ENCODE results near the gene KRTAP10-7. TPM values are rescaled to one million over a fixed set of nuclear protein-coding genes. Genes with fewer than 3 reads are reported as not detected.
"Not testable (repeated sequence)": the region's sequence is repeated elsewhere in the genome, so short reads cannot be mapped to it uniquely, and the experiment has no call there.

KRTAP10-7 gene
- total RNA-seq, 1 experiment from 2014 or later: not detected

GRCh38 chr21:44574457-44575306, 25.7 kb upstream of the KRTAP10-7 start:
- H3K4me2 ChIP-seq (ENCODE audit: low read depth, low read length, poor library complexity, severe bottlenecking): no peak overlapping the region

DNA sequence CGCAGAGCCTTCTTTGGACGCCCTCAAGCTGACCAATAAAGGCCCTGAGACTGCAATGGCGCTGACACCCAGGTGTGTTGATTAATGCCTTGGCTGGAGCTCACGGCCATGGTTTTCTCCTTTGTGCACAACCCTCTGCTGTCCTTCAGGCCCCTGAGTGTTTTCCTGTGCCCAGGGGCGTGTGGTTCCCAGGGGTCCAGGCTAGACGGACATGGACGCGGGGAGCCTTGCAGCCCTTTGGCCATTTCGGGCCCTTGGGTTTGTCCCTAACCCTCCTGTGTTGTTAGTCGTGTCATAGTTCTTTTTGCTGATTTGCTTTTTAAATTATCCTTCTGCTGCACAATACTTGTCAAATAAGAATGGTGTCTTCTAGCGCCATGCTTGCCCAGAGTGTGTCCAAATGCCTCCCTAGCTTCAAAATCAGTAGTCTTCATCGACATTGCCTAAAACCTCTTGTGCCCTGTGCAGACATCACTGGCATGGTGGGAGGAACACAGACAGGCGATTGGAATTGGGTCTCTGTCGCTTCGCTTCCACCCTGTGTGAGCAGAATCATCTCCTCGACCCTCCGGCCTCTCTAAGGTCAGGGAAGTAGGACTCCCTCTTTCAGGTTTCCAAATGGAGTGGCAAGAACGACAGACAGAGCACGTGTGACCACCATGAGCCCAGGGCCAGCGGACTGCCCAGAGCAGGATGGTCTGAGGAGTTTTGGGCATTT, 24.9 kb upstream of the KRTAP10-7 start:
- H3K4me3 ChIP-seq (ENCODE audit: low read length): no peak overlapping the region
- H3K27me3 ChIP-seq (ENCODE audit: low read length): no peaks in the 10 kb centered on the region
- no peak for DNase-seq
- H4K20me1 ChIP-seq (ENCODE audit: insufficient read depth, low read depth, low read length): no peaks in the 10 kb centered on the region
- no peaks in the 10 kb centered on the region for H3K4me1 ChIP-seq (ENCODE audit: low read length)
- no peak overlapping the region for H3K27ac ChIP-seq (ENCODE audit: low read length)
- no peaks in the 10 kb centered on the region for H3K79me2 ChIP-seq (ENCODE audit: low read length)
- no peaks in the 10 kb centered on the region for H3K9me3 ChIP-seq (ENCODE audit: low read length)
- no peak overlapping the region for H3K9ac ChIP-seq (ENCODE audit: low read length)
- H3K9me2 ChIP-seq (replicated peaks; ENCODE audit: insufficient read depth, low read length): no peaks in the 10 kb centered on the region
- H3K36me3 ChIP-seq (ENCODE audit: insufficient read depth, low read length): no peaks in the 10 kb centered on the region
- H2AFZ ChIP-seq (ENCODE audit: low read length): no peak overlapping the region
- H3K4me2 ChIP-seq (ENCODE audit: low read depth, low read length, poor library complexity, severe bottlenecking): no peak overlapping the region

More at GRCh38 chr21:44574457-44575306, 25.7 kb upstream of the KRTAP10-7 start:
- Histone ChIP-seq H4K20me1 (ENCODE audit: insufficient read depth, low read depth, low read length) (no peaks in the 10 kb centered on the region), H3K4me1 (ENCODE audit: low read length) (no peaks in the 10 kb centered on the region), H3K36me3 (ENCODE audit: insufficient read depth, low read length) (no peaks in the 10 kb centered on the region), H2AFZ (ENCODE audit: low read length) (no peak overlapping the region), H3K27ac (ENCODE audit: low read length) (no peak overlapping the region), H3K27me3 (ENCODE audit: low read length) (no peaks in the 10 kb centered on the region), H3K9ac (ENCODE audit: low read length) (no peak overlapping the region), H3K79me2 (ENCODE audit: low read length) (no peaks in the 10 kb centered on the region), H3K9me3 (ENCODE audit: low read length) (no peaks in the 10 kb centered on the region), H3K4me3 (ENCODE audit: low read length) (no peak overlapping the region), H3K9me2 (replicated peaks; ENCODE audit: insufficient read depth, low read length) (no peaks in the 10 kb centered on the region)
- DNase-seq: no peak

- no peaks in the 10 kb centered on the region for H3K9me2 ChIP-seq (replicated peaks; ENCODE audit: insufficient read depth, low read length)
- no peaks in the 10 kb centered on the region for H4K20me1 ChIP-seq (ENCODE audit: insufficient read depth, low read depth, low read length)
- no peak for DNase-seq
- no peaks in the 10 kb centered on the region for H3K79me2 ChIP-seq (ENCODE audit: low read length)
- no peaks in the 10 kb centered on the region for H3K4me1 ChIP-seq (ENCODE audit: low read length)
- no peak overlapping the region for H3K27ac ChIP-seq (ENCODE audit: low read length)
- H3K36me3 ChIP-seq (ENCODE audit: insufficient read depth, low read length): no peaks in the 10 kb centered on the region
- no peak overlapping the region for H2AFZ ChIP-seq (ENCODE audit: low read length)
- no peak overlapping the region for H3K4me2 ChIP-seq (ENCODE audit: low read depth, low read length, poor library complexity, severe bottlenecking)
- H3K27me3 ChIP-seq (ENCODE audit: low read length): no peaks in the 10 kb centered on the region
- H3K9ac ChIP-seq (ENCODE audit: low read length): no peak overlapping the region
- H3K4me3 ChIP-seq (ENCODE audit: low read length): no peak overlapping the region
- H3K9me3 ChIP-seq (ENCODE audit: low read length): no peaks in the 10 kb centered on the region
These were observed 24.4 kb upstream of the KRTAP10-7 start for GRCh38 chr21:44576025-44576420.

DNA sequence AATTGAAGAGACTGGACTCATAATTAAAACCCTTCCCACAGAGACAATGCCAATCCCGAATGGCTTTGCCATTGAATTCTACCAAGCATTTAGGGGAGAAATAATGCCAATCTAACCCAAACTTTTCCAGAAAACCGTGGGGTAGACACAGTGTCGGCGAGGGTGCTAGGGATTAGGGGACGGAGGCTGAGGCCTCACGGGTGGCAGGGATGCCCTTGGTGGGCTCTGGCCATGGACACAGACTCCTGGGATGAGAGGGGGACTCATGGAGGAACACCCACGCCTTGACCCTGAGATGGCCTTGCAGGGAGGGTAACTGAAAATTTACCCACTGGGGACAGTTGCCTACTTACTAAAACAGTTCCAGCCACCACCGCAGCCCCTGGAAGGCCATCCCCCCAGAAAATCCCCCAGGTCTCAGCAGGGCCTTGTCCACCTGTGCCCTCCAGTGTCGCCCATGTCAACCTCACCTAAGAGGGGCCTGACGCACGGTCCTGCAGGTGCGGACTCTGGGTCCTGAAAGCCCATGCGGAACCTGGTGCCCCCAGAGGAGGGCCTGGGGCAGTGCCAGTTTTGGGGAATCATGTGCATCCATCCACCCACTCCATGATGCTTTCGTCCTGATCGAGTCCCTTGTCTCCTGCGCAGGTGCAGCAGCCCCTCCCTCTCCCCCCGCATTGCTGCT, 21.9 kb upstream of the KRTAP10-7 start:
- H3K79me2 ChIP-seq (ENCODE audit: low read length): no peaks in the 10 kb centered on the region
- H3K9me3 ChIP-seq (ENCODE audit: low read length): no peaks in the 10 kb centered on the region
- H3K27ac ChIP-seq (ENCODE audit: low read length): no peak overlapping the region
- no peaks in the 10 kb centered on the region for H3K4me1 ChIP-seq (ENCODE audit: low read length)
- no peaks in the 10 kb centered on the region for H3K27me3 ChIP-seq (ENCODE audit: low read length)
- H3K4me2 ChIP-seq (ENCODE audit: low read depth, low read length, poor library complexity, severe bottlenecking): no peak overlapping the region
- no peak overlapping the region for H2AFZ ChIP-seq (ENCODE audit: low read length)
- H3K9ac ChIP-seq (ENCODE audit: low read length): no peak overlapping the region
- no peak for DNase-seq
- no peaks in the 10 kb centered on the region for H3K36me3 ChIP-seq (ENCODE audit: insufficient read depth, low read length)
- H4K20me1 ChIP-seq (ENCODE audit: insufficient read depth, low read depth, low read length): no peaks in the 10 kb centered on the region
- no peaks in the 10 kb centered on the region for H3K9me2 ChIP-seq (replicated peaks; ENCODE audit: insufficient read depth, low read length)
- H3K4me3 ChIP-seq (ENCODE audit: low read length): no peak overlapping the region

DNA sequence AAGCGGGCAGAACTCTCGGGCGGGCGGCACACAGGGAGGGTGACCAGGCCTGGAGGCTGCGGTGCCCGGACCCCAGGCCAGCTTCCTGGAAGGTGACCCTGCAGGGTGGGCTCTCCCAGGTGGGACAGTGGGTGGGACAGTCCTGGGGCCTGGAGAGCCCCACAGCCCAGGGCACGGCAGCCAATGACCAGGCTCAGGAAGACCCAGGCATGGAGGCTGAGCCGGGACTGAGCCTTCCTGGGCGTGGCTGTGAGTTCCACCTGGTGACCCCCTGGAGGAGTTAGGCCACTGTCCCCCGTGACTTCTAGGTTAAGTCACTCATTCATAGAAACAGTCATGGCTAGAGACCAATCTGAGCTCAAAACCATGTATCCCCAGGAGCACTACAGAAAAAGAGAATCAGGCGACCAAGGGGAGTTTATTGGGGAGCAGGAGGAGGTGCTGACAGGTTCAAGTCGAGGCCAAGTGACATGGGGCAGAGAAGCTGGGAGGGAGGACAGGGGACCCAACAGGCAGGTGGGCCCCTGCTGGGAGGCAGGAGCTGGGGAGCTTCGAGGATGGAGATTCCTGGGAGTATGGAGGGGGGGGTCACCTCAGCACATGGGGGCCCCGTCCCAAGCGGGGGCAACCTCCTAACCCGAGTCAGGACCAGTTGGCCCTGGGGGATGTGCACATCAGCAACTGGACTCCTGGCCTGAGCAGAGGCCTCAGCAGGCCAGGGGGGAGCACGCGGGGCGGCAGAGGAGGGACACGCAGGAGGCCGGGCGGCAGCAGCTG, 21.2 kb upstream of the KRTAP10-7 start:
- no peaks in the 10 kb centered on the region for H3K9me2 ChIP-seq (replicated peaks; ENCODE audit: insufficient read depth, low read length)
- no peak for DNase-seq
- no peak overlapping the region for H3K4me2 ChIP-seq (ENCODE audit: low read depth, low read length, poor library complexity, severe bottlenecking)
- no peak overlapping the region for H3K4me3 ChIP-seq (ENCODE audit: low read length)
- H4K20me1 ChIP-seq (ENCODE audit: insufficient read depth, low read depth, low read length): no peaks in the 10 kb centered on the region
- H2AFZ ChIP-seq (ENCODE audit: low read length): no peak overlapping the region
- H3K36me3 ChIP-seq (ENCODE audit: insufficient read depth, low read length): no peaks in the 10 kb centered on the region
- no peaks in the 10 kb centered on the region for H3K27me3 ChIP-seq (ENCODE audit: low read length)
- no peak overlapping the region for H3K9ac ChIP-seq (ENCODE audit: low read length)
- H3K9me3 ChIP-seq (ENCODE audit: low read length): no peaks in the 10 kb centered on the region
- no peaks in the 10 kb centered on the region for H3K79me2 ChIP-seq (ENCODE audit: low read length)
- no peaks in the 10 kb centered on the region for H3K4me1 ChIP-seq (ENCODE audit: low read length)
- H3K27ac ChIP-seq (ENCODE audit: low read length): no peak overlapping the region

DNA sequence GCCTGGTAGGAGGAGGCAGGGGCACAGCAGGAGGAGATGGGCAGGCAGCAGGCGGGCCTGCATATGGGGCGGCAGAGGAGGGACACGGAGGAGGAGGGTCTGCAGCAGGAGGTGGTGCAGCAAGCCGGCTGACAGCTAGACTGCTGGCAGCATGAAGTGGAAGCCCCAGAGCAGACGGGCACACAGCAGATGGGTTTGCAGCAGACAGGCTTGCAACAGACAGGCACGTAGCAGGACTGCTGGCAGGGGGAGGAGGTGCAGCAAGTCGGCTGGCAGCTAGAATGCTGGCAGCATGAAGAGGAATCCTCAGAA, 20.6 kb upstream of the KRTAP10-7 start:
- Histone ChIP-seq H3K27ac (ENCODE audit: low read length) (no peak overlapping the region), H3K4me1 (ENCODE audit: low read length) (no peaks in the 10 kb centered on the region)
- no peak for DNase-seq

DNA sequence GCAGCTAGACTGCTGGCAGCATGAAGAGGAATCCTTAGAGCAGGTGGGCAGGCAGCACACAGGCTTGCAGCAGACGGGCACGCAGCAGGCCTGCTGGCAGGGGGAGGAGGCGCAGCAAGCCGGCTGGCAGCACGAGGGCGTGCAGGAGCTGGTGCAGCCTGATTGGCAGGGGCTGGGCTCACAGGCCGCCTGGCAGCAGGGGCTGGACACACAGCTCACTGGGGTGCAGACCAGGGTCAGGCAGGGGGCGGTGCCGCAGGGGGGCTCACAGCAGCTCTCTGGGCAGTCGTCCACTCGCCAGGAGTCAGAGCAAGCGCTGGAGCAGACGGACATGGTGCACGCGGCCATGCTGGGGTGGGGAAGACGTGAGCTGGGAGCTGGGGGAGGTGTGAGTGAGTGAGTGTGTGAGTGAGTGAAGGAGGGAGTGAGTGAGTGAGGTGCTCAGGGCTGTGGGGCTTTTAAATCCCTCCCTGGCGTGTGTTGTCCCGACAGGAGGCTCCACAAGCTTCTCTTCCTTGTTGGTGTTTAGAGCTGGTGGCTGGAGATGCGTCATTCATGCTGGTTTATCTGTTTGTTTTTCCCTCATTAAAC, 20.1 kb upstream of the KRTAP10-7 start, which contains the start of gene KRTAP10-5:
TSS of gene KRTAP10-5 (minus strand) at position 374 of the 591 bp plus-strand sequence. CDS start at position 348, 26 bp downstream.
- H3K9me2 ChIP-seq (replicated peaks; ENCODE audit: insufficient read depth, low read length); H3K4me1 ChIP-seq (ENCODE audit: low read length); H3K4me3 ChIP-seq (ENCODE audit: low read length); H3K36me3 ChIP-seq (ENCODE audit: insufficient read depth, low read length); H3K9ac ChIP-seq (ENCODE audit: low read length); H3K27me3 ChIP-seq (ENCODE audit: low read length); H3K79me2 ChIP-seq (ENCODE audit: low read length); H4K20me1 ChIP-seq (ENCODE audit: insufficient read depth, low read depth, low read length); H2AFZ ChIP-seq (ENCODE audit: low read length); H3K9me3 ChIP-seq (ENCODE audit: low read length); H3K27ac ChIP-seq (ENCODE audit: low read length); H3K4me2 ChIP-seq (ENCODE audit: low read depth, low read length, poor library complexity, severe bottlenecking); DNase-seq: not testable (repeated sequence)

More for the DNA sequence above, 20.6 kb upstream of the KRTAP10-7 start:
- no peaks in the 10 kb centered on the region for H4K20me1 ChIP-seq (ENCODE audit: insufficient read depth, low read depth, low read length)
- no peaks in the 10 kb centered on the region for H3K36me3 ChIP-seq (ENCODE audit: insufficient read depth, low read length)
- no peak overlapping the region for H3K4me3 ChIP-seq (ENCODE audit: low read length)
- no peak overlapping the region for H3K4me2 ChIP-seq (ENCODE audit: low read depth, low read length, poor library complexity, severe bottlenecking)
- no peaks in the 10 kb centered on the region for H3K79me2 ChIP-seq (ENCODE audit: low read length)
- no peaks in the 10 kb centered on the region for H3K9me2 ChIP-seq (replicated peaks; ENCODE audit: insufficient read depth, low read length)
- H3K9ac ChIP-seq (ENCODE audit: low read length): no peak overlapping the region
- no peaks in the 10 kb centered on the region for H3K9me3 ChIP-seq (ENCODE audit: low read length)
- no peak overlapping the region for H2AFZ ChIP-seq (ENCODE audit: low read length)
- H3K27me3 ChIP-seq (ENCODE audit: low read length): no peaks in the 10 kb centered on the region

All from Karpas-422 (cell line).